Natural killer cell (primary cell): ENCODE measurements around the gene DMAC2. TPM values are rescaled to one million over a fixed set of nuclear protein-coding genes. Genes with fewer than 3 reads are reported as not detected.

Experiments used
- ATAC-seq, 3 donors: fragments of 150-1000 bp in 2 of 3; fragments of 200-7000 bp in 1 of 3; cut with Tn5 transposase; 1 replicate in 1 of 3; 2 replicates in 2 of 3; pipeline ENCODE4 v1.10.0; 2021; ENCODE audit warnings: mild to moderate bottlenecking in 2 of 3, moderate library complexity in 2 of 3
- DNase-seq, 2 donors: peaks; one replicate each; pipeline versions ENCODE4 v3.0.0 to v3.0.0-alpha.2; 2013 to 2021; ENCODE audit warnings: mixed read lengths in 1 of 2
- H3K27ac ChIP-seq: one replicate; pipeline ENCODE4 v1.5.1; 2013; ENCODE audit warnings: mild to moderate bottlenecking, low read length
- H3K27me3 ChIP-seq: one replicate; pipeline ENCODE4 v1.6.1; 2013; ENCODE audit warnings: low read length; ENCODE audit not compliant: control insufficient read depth, insufficient read depth
- H3K36me3 ChIP-seq: one replicate; pipeline ENCODE4 v1.6.1; 2013; ENCODE audit warnings: low read length; ENCODE audit not compliant: control insufficient read depth, insufficient read depth
- H3K4me1 ChIP-seq: one replicate; pipeline ENCODE4 v1.6.1; 2013; ENCODE audit warnings: low read length; ENCODE audit not compliant: control insufficient read depth, insufficient read depth
- H3K4me3 ChIP-seq: one replicate; pipeline ENCODE4 v1.5.1; 2013; ENCODE audit warnings: low read length
- H3K9me3 ChIP-seq: one replicate; pipeline ENCODE4 v1.6.1; 2013; ENCODE audit warnings: low read length; ENCODE audit not compliant: control insufficient read depth, insufficient read depth
- H3K27ac Mint-ChIP-seq, 2 donors: one replicate each; pipeline ENCODE4 v1.8.0; 2022; ENCODE audit warnings: mild to moderate bottlenecking in 2 of 2, mixed read lengths in 2 of 2, moderate library complexity in 1 of 2
- H3K27me3 Mint-ChIP-seq, 2 donors: one replicate each; pipeline ENCODE4 v1.8.0; 2022; ENCODE audit warnings: low read depth in 2 of 2, mixed read lengths in 2 of 2
- H3K36me3 Mint-ChIP-seq: one replicate; pipeline ENCODE4 v1.8.0; 2022; ENCODE audit warnings: mixed read lengths
- H3K4me1 Mint-ChIP-seq, 2 donors: one replicate each; pipeline ENCODE4 v1.8.0; 2022; ENCODE audit warnings: mixed read lengths in 2 of 2
- H3K4me3 Mint-ChIP-seq: one replicate; pipeline ENCODE4 v1.8.0; 2022; ENCODE audit warnings: mild to moderate bottlenecking, moderate library complexity, mixed read lengths
- H3K9me3 Mint-ChIP-seq, 2 donors: one replicate each; pipeline ENCODE4 v1.8.0; 2022; ENCODE audit warnings: mixed read lengths in 2 of 2
- WGBS: methylation state at CpG from one replicate; pipeline ENCODE4 v1.1.7; 2013; ENCODE audit warnings: missing lambda C conversion rate; ENCODE audit not compliant: insufficient coverage; 5-methylcytosine and 5-hydroxymethylcytosine counted together
- intact Hi-C: fragments of 100-400 bp; cut with micrococcal nuclease; formaldehyde crosslinking; loops from one replicate; pipeline ENCODE4 v1.14.2; 2022
- total RNA-seq, 4 donors: library from RNA; stranded (reverse); fragments of 120-200 nt in 1 of 4; gene quantifications; one replicate each; pipeline versions ENCODE4 v1.2.3 to v1.2.4, GENCODE V29; 2013 to 2022
- TF ChIP-seq, protein P1 (sequence below): fragments of 200-600 bp; IDR thresholded peaks from one replicate; pipeline ENCODE4 v1.8.0; 2022; ENCODE audit warnings: antibody characterized with exemption

The DMAC2 gene
- total RNA-seq, 3 donors from 2014 or later (not counting 1 experiment from before 2014, with no cell fraction given): 25.4 to 32.5 (median 29.5) TPM

DNA sequence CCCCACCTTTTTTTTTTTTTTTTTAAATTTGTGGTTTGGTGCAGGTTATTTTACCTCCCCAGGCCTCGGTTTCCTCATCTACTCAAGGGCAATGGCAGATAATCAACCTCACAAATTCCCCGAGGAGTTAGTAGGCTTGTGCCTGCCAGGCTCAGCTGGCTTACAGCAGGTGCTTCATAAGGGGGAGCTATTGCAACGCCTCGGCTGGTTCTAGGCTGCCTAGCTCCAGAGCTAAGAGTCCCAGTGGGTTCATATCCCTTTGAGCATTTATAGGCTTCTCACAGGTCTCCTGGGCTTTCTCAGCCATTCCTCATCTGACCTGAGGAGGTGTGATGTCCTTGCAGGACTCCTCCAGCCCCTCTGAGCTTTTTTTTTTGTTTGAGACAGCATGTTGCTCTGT is 31.5 kb downstream of the DMAC2 start:
- 78% methylated on average over 4 of the region's 4 CpGs for WGBS
- intact Hi-C loops: no loop called here
- Histone ChIP-seq H3K27ac (no peak overlapping the region), H3K9me3 (no peaks in the 10 kb centered on the region), H3K36me3 (peaks cover 18% of the 10 kb centered on the region), H3K27me3 (no peaks in the 10 kb centered on the region), H3K4me3 (no peak overlapping the region), H3K4me1 (peaks cover 22% of the 10 kb centered on the region)
- no peak overlapping the region for H3K4me3 Mint-ChIP-seq
- TF ChIP-seq, protein P1, sequence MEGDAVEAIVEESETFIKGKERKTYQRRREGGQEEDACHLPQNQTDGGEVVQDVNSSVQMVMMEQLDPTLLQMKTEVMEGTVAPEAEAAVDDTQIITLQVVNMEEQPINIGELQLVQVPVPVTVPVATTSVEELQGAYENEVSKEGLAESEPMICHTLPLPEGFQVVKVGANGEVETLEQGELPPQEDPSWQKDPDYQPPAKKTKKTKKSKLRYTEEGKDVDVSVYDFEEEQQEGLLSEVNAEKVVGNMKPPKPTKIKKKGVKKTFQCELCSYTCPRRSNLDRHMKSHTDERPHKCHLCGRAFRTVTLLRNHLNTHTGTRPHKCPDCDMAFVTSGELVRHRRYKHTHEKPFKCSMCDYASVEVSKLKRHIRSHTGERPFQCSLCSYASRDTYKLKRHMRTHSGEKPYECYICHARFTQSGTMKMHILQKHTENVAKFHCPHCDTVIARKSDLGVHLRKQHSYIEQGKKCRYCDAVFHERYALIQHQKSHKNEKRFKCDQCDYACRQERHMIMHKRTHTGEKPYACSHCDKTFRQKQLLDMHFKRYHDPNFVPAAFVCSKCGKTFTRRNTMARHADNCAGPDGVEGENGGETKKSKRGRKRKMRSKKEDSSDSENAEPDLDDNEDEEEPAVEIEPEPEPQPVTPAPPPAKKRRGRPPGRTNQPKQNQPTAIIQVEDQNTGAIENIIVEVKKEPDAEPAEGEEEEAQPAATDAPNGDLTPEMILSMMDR: no peak
- H3K27me3 Mint-ChIP-seq: no peaks in the 10 kb centered on the region
- peaks cover 6 to 29% of the 10 kb centered on the region in 2 donors for H3K4me1 Mint-ChIP-seq
- no peak overlapping the region for H3K27ac Mint-ChIP-seq
- ATAC-seq (no peak), DNase-seq (no peak)
- H3K36me3 Mint-ChIP-seq: no peaks in the 10 kb centered on the region
- H3K9me3 Mint-ChIP-seq: no peaks in the 10 kb centered on the region

- H3K4me3 Mint-ChIP-seq: no peak overlapping the region
- DNase-seq: no peak
- WGBS: 54% methylated on average over 4 of the region's 4 CpGs
- peaks cover 15% of the 10 kb centered on the region for H3K36me3 ChIP-seq
- no peak for ATAC-seq
- TF ChIP-seq, protein P1: no peak
- no peak overlapping the region for H3K4me3 ChIP-seq
- H3K9me3 Mint-ChIP-seq: no peaks in the 10 kb centered on the region
- no peak overlapping the region for H3K27ac ChIP-seq
- H3K36me3 Mint-ChIP-seq: no peaks in the 10 kb centered on the region
- H3K4me1 ChIP-seq: peaks cover 22% of the 10 kb centered on the region
- no peaks in the 10 kb centered on the region for H3K9me3 ChIP-seq
- H3K27me3 ChIP-seq: no peaks in the 10 kb centered on the region
- no peaks in the 10 kb centered on the region for H3K27me3 Mint-ChIP-seq
- intact Hi-C loops: no loop called here
- peaks cover 6 to 34% of the 10 kb centered on the region in 2 donors for H3K4me1 Mint-ChIP-seq
- no peak overlapping the region for H3K27ac Mint-ChIP-seq
Observed at GRCh38 chr19:41407271-41407670, 32.4 kb downstream of the DMAC2 start.

GRCh38 chr19:41405776-41406175 is 33.9 kb downstream of the DMAC2 start:
- no peak for DNase-seq
- H3K27me3 ChIP-seq: no peaks in the 10 kb centered on the region
- peaks cover 10% of the 10 kb centered on the region for H3K36me3 ChIP-seq
- Mint-ChIP-seq H3K36me3 (no peaks in the 10 kb centered on the region), H3K27ac (no peak overlapping the region), H3K9me3 (no peaks in the 10 kb centered on the region), H3K4me1 (peaks cover 6 to 33% of the 10 kb centered on the region in 2 donors), H3K27me3 (no peaks in the 10 kb centered on the region), H3K4me3 (no peak overlapping the region)
- 92% methylated on average over 6 of the region's 6 CpGs for WGBS
- no peak overlapping the region for H3K27ac ChIP-seq
- ATAC-seq: no peak
- H3K4me3 ChIP-seq: no peak overlapping the region
- peaks cover 22% of the 10 kb centered on the region for H3K4me1 ChIP-seq
- H3K9me3 ChIP-seq: no peaks in the 10 kb centered on the region
- TF ChIP-seq, protein P1: no peak
- intact Hi-C loops: no loop called here
